SJSA1 (cell line): ENCODE data around the gene NTRK3. TPM values are rescaled to one million over a fixed set of nuclear protein-coding genes. Genes with fewer than 3 reads are reported as not detected.
"Not testable (repeated sequence)": the region's sequence is repeated elsewhere in the genome, so short reads cannot be mapped to it uniquely, and the experiment has no call there.

Source experiments
- DNase-seq, 2 experiments: peaks; one replicate each; pipeline ENCODE4 v3.0.0-alpha.2; 2015 to 2020; ENCODE audit warnings: low spot score in 2 of 2, low read depth in 1 of 2
- H3K27ac ChIP-seq: fragments of 250-450 bp; sonication (Bioruptor Pico); 2 replicates; pipeline ENCODE4 v1.5.1; 2020; ENCODE audit warnings: mild to moderate bottlenecking, moderate library complexity
- H3K27me3 ChIP-seq: fragments of 250-450 bp; sonication (Bioruptor Pico); replicated peaks from 2 replicates; pipeline ENCODE4 v1.5.1; 2020; ENCODE audit warnings: mild to moderate bottlenecking, moderate library complexity
- H3K36me3 ChIP-seq: fragments of 250-450 bp; sonication (Bioruptor Pico); 2 replicates; pipeline ENCODE4 v1.5.1; 2020; ENCODE audit warnings: mild to moderate bottlenecking
- H3K4me1 ChIP-seq: fragments of 250-450 bp; sonication (Bioruptor Pico); replicated peaks from 2 replicates; pipeline ENCODE4 v1.6.1; 2021; ENCODE audit warnings: mild to moderate bottlenecking
- H3K4me3 ChIP-seq: fragments of 250-450 bp; sonication (Bioruptor Pico); 2 replicates; pipeline ENCODE4 v1.5.1; 2020; ENCODE audit warnings: mild to moderate bottlenecking
- H3K9me3 ChIP-seq: fragments of 250-450 bp; sonication (Bioruptor Pico); replicated peaks from 2 replicates; pipeline ENCODE4 v1.5.1; 2020; ENCODE audit warnings: mild to moderate bottlenecking
- total RNA-seq: library from RNA; depleted of rRNA; stranded (reverse); fragments of >200 nt; shearing (Covaris generic); gene quantifications from 2 replicates; pipeline ENCODE4 v1.2.3, GENCODE V29; 2014

Gene NTRK3
- total RNA-seq, 1 experiment from 2014 or later, result not detected

GRCh38 chr15:88042047-88042446 lies 214.5 kb downstream of the NTRK3 start:
- H3K27me3 ChIP-seq, result no peaks in the 10 kb centered on the region
- H3K4me3 ChIP-seq, result no peak overlapping the region

GRCh38 chr15:88040516-88040915 lies 216.0 kb downstream of the NTRK3 start:
- no peaks in the 10 kb centered on the region for H3K27me3 ChIP-seq
- H3K4me1 ChIP-seq, result no peaks in the 10 kb centered on the region
- no peak overlapping the region for H3K27ac ChIP-seq
- no peaks in the 10 kb centered on the region for H3K36me3 ChIP-seq
- no peak for DNase-seq
- no peak overlapping the region for H3K4me3 ChIP-seq
- H3K9me3 ChIP-seq, result no peaks in the 10 kb centered on the region; the same call in 1 of the 2 replicates

More at GRCh38 chr15:88042047-88042446, 214.5 kb downstream of the NTRK3 start:
- Histone ChIP-seq H3K27ac (no peak overlapping the region), H3K4me1 (no peaks in the 10 kb centered on the region), H3K36me3 (no peaks in the 10 kb centered on the region), H3K9me3 (no peaks in the 10 kb centered on the region; the same call in 1 of the 2 replicates)
- no peak for DNase-seq

GRCh38 chr15:88038261-88038660 lies 218.3 kb downstream of the NTRK3 start:
- no peak overlapping the region for H3K4me3 ChIP-seq
- no peaks in the 10 kb centered on the region for H3K36me3 ChIP-seq
- DNase-seq, result no peak

GRCh38 chr15:88036154-88036839 lies 220.2 kb downstream of the NTRK3 start:
- Histone ChIP-seq H3K9me3 (no peaks in the 10 kb centered on the region; the same call in 1 of the 2 replicates), H3K27me3 (no peaks in the 10 kb centered on the region), H3K4me3 (no peak overlapping the region), H3K27ac (no peak overlapping the region), H3K36me3 (no peaks in the 10 kb centered on the region), H3K4me1 (no peaks in the 10 kb centered on the region)
- no peak for DNase-seq

More at GRCh38 chr15:88038261-88038660, 218.3 kb downstream of the NTRK3 start:
- Histone ChIP-seq H3K27ac (no peak overlapping the region), H3K9me3 (no peaks in the 10 kb centered on the region; the same call in 1 of the 2 replicates), H3K4me1 (no peaks in the 10 kb centered on the region), H3K27me3 (no peaks in the 10 kb centered on the region)

- no peaks in the 10 kb centered on the region; the same call in 1 of the 2 replicates for H3K9me3 ChIP-seq
- H3K27me3 ChIP-seq, result no peaks in the 10 kb centered on the region
Observed at GRCh38 chr15:88035381-88035780, 221.2 kb downstream of the NTRK3 start.

GRCh38 chr15:88033421-88033820 lies 223.1 kb downstream of the NTRK3 start:
- not testable (repeated sequence) for H3K4me3 ChIP-seq, H3K4me1 ChIP-seq, H3K27me3 ChIP-seq, DNase-seq, H3K27ac ChIP-seq, H3K9me3 ChIP-seq, H3K36me3 ChIP-seq

More at GRCh38 chr15:88035381-88035780, 221.2 kb downstream of the NTRK3 start:
- H3K4me1 ChIP-seq, result no peaks in the 10 kb centered on the region
- no peaks in the 10 kb centered on the region for H3K36me3 ChIP-seq
- no peak overlapping the region for H3K27ac ChIP-seq
- no peak for DNase-seq
- H3K4me3 ChIP-seq, result no peak overlapping the region

GRCh38 chr15:88032787-88033186 lies 223.8 kb downstream of the NTRK3 start:
- Histone ChIP-seq H3K27ac (no peak overlapping the region), H3K36me3 (no peaks in the 10 kb centered on the region), H3K27me3 (no peaks in the 10 kb centered on the region), H3K4me3 (no peak overlapping the region), H3K4me1 (no peaks in the 10 kb centered on the region), H3K9me3 (no peaks in the 10 kb centered on the region)
- DNase-seq, result peak in 1 of 2 experiments; percentile 50

- Histone ChIP-seq H3K4me3 (no peak overlapping the region), H3K27ac (no peak overlapping the region)
- DNase-seq, result no peak
Observed at GRCh38 chr15:88031461-88031860, 225.1 kb downstream of the NTRK3 start.

GRCh38 chr15:88029696-88030095 lies 226.8 kb downstream of the NTRK3 start:
- no peak overlapping the region for H3K4me3 ChIP-seq
- H3K4me1 ChIP-seq, result no peaks in the 10 kb centered on the region
- no peaks in the 10 kb centered on the region for H3K9me3 ChIP-seq
- H3K36me3 ChIP-seq, result no peaks in the 10 kb centered on the region
- no peaks in the 10 kb centered on the region for H3K27me3 ChIP-seq
- no peak overlapping the region for H3K27ac ChIP-seq
- DNase-seq, result no peak

More at GRCh38 chr15:88031461-88031860, 225.1 kb downstream of the NTRK3 start:
- Histone ChIP-seq H3K36me3 (no peaks in the 10 kb centered on the region), H3K4me1 (no peaks in the 10 kb centered on the region), H3K27me3 (no peaks in the 10 kb centered on the region), H3K9me3 (no peaks in the 10 kb centered on the region)

GRCh38 chr15:88028024-88028423 lies 228.5 kb downstream of the NTRK3 start:
- H3K4me3 ChIP-seq, result no peak overlapping the region
- H3K9me3 ChIP-seq, result no peaks in the 10 kb centered on the region
- no peaks in the 10 kb centered on the region for H3K36me3 ChIP-seq
- H3K27me3 ChIP-seq, result no peaks in the 10 kb centered on the region
- H3K27ac ChIP-seq, result no peak overlapping the region
- H3K4me1 ChIP-seq, result no peaks in the 10 kb centered on the region
- no peak for DNase-seq

GRCh38 chr15:88023914-88024313 lies 232.6 kb downstream of the NTRK3 start:
- Histone ChIP-seq H3K4me1 (no peaks in the 10 kb centered on the region), H3K27me3 (no peaks in the 10 kb centered on the region), H3K9me3 (no peaks in the 10 kb centered on the region), H3K27ac (no peak overlapping the region), H3K36me3 (no peaks in the 10 kb centered on the region), H3K4me3 (no peak overlapping the region)
- DNase-seq, result no peak

GRCh38 chr15:88022716-88023115 lies 233.8 kb downstream of the NTRK3 start:
- no peaks in the 10 kb centered on the region for H3K9me3 ChIP-seq
- DNase-seq, result no peak
- no peaks in the 10 kb centered on the region for H3K27me3 ChIP-seq
- no peak overlapping the region for H3K27ac ChIP-seq
- no peaks in the 10 kb centered on the region for H3K4me1 ChIP-seq
- no peak overlapping the region for H3K4me3 ChIP-seq
- no peaks in the 10 kb centered on the region for H3K36me3 ChIP-seq

- H3K36me3 ChIP-seq, result no peaks in the 10 kb centered on the region
- no peak for DNase-seq
- H3K9me3 ChIP-seq, result no peaks in the 10 kb centered on the region
- no peak overlapping the region for H3K4me3 ChIP-seq
- H3K27ac ChIP-seq, result no peak overlapping the region
- H3K4me1 ChIP-seq, result no peaks in the 10 kb centered on the region
- H3K27me3 ChIP-seq, result no peaks in the 10 kb centered on the region
Observed at GRCh38 chr15:88021601-88022000, 234.9 kb downstream of the NTRK3 start.

GRCh38 chr15:88020806-88021205 lies 235.7 kb downstream of the NTRK3 start:
- no peaks in the 10 kb centered on the region for H3K9me3 ChIP-seq
- H3K4me1 ChIP-seq, result no peaks in the 10 kb centered on the region
- no peak for DNase-seq
- H3K36me3 ChIP-seq, result no peaks in the 10 kb centered on the region
- no peak overlapping the region for H3K27ac ChIP-seq
- no peak overlapping the region for H3K4me3 ChIP-seq
- H3K27me3 ChIP-seq, result no peaks in the 10 kb centered on the region

GRCh38 chr15:88019656-88020055 lies 236.9 kb downstream of the NTRK3 start:
- Histone ChIP-seq H3K4me3 (no peak overlapping the region), H3K9me3 (no peaks in the 10 kb centered on the region), H3K27me3 (no peaks in the 10 kb centered on the region), H3K27ac (no peak overlapping the region), H3K4me1 (no peaks in the 10 kb centered on the region), H3K36me3 (no peaks in the 10 kb centered on the region)
- DNase-seq, result no peak
